ENCODE results near the gene PRPF38B.
"Not testable (repeated sequence)": the region's sequence is repeated elsewhere in the genome, so short reads cannot be mapped to it uniquely, and the experiment has no call there.

PRPF38B gene

DNA sequence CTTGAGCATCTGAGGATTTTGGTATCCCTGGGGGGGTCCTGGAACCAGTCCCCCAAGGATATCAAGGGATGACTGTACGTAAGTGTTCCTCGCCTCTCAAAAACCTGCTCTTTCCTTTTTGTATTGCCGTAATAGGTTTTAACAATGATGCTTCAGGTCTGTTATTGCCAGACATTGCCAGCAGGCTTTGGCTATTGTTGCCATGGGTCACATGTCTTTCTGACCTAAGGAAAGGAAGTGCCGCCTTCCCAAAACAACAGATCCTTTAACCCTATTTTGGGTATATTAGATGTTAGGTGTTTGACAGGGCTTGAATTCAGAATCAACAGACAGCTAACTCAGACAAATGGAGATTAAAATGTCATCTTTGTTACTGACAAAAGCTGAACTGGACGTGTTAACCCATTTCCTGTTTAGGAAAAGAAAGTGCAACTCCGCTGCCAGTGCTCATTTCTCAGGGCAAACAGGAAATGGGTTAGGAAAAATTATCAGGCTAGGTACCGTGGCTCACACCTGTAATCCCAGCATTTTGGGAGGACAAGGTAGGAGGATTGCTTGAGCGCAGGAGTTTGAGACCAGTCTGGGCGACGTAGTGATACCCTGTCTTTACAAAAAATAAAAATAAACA lies 12.4 kb upstream of the PRPF38B start:
- no peak for DNase-seq

DNA sequence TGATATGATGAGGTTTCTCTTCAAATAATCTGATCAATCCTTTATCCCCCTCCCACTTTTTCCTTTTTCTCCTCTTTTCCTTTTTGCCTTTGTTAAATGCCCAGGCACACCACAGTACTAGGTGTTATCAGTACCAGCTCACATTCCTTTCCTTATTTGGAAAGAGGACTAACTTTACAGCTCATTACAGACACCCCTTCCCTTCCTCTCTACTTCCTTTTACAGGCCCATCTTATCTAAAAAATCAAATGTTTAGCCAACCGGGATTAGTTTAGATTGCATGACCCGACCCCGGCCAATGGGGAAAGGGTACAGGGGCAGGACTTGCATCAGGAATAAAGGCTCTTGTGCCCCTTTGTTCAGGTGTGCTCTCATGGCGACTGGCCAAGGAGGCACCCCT lies 10.4 kb upstream of the PRPF38B start:
- DNase-seq, result not testable (repeated sequence)

DNA sequence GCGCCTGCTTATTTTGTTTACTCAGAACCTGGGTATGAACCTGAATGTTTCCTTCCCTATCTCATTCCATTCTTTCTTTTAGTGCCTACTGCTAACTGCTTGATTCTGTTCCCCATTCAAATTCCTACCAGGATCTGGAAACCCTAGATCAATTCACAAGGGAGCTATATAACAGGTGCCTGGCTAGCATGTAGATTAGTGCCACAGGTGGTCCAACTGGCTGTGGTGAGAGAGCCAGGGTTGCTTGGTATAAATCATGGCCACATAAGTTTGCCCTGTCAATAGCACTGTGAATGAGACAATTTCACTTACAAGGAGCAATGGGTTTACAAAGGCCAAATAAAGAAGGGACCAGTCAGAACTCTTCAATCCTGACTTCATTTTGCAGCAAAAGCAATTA lies 6.6 kb upstream of the PRPF38B start:
- no peak for DNase-seq

DNA sequence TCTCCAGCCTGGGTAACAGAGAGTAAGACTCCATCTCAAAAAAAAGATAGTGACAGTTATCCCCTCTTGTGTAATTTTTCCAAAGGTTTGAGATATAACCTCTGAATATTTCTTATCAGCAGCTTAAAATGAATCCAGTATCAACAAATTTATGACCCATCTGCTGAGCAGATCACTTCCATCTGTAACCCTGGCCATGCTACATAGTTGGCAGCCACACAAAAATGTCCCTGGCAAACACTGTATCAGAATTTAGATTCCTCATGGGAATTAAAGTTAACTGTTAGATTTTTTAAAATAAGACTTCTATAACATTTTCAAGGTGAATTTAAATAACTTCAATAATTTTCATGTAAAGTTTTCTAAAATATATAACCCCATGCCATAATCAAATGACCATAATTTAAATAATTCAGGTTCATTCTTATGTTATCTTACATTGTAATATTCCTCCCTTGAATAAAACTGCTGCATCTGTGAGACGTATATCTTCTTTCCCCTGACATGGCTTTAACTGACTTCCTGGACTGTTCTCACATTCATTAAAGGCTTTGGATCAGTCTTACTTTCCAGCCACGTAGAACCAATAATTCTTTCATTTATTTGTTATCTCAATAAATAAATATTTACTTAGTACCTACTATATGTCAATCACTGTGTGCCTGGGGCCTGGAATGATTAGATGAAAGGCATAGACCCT lies 5.3 kb upstream of the PRPF38B start:
- no peak for DNase-seq

DNA sequence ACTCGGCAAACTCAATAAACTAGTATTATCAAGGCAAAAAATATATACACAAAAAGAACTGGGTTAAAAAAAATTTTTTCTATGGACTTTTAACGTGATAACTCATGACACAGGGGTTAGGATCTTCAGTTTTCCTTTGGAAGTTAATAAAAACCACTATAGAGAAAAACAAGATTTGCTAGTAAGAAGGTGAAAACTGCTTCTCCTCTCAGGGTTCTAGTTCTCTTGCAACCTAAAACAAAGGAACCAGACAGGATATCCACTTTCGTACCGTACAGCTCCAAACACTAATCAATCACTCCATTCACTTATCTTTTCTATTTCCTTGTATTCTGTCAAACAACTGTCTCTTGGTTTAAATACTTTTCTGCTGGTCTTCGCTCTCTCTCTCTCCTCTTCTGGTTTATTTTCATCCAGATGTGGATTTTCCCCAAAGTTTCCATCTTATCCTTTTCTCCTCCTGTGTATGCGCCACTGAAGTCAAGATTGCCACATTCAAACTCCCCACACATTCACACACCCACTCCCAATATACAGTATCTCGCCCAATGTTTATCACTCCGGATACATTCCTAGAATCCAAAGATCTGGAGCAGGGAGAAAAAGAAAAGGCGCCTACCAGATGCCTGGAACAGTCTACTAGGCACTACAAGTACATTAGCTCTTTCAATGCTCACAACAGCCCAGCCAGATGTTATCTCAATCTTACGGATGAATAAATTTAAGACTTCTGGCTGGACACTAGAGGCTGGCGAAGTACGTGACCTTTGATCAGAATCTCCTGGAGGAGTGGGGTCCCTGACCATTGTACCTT lies 775 bp upstream of the PRPF38B start:
- no peak for DNase-seq

DNA sequence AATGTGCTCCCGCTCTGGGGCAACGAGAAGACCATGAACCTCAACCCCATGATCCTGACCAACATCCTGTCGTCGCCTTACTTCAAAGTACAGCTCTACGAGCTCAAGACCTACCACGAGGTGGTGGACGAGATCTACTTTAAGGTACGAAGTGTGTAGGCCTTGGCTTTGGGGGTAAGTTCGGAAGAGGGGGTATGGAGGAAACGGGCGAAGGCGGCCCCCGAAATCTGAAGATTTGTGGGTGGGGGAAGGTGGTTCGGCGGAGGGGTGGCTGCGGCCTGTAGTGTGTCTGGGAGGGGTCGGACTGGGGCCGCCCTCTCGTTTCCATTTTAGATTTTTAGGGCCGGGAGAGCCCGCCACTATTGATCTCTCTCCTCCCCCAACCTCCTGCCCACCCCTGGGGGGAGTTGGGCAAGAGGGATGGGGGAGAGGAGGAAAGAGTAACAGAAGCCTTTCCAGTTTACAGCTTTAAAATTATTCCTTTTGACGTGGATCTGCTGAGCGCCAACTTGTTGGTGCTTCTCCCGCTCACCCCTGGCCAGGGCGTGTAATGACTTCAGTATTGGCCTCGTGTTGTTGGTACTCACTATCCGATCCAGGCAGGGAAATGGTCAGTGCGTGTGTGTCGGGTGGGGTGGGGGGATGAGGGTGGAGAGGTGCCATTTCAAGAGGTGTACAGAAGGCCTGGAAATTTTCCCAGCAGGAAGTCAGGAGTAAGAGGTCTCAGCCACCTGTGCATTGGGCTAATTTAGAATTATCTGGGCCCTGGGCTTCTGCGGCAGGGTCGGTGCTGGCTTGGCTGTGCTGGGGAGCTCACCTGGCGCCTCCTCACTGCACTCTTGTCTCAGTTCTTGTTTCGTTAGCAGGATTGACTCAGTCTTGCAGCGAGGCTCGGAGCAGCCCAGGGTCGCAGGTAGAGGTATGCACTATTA lies 880 bp downstream of the PRPF38B start:
- peak; percentile 13 for DNase-seq

DNA sequence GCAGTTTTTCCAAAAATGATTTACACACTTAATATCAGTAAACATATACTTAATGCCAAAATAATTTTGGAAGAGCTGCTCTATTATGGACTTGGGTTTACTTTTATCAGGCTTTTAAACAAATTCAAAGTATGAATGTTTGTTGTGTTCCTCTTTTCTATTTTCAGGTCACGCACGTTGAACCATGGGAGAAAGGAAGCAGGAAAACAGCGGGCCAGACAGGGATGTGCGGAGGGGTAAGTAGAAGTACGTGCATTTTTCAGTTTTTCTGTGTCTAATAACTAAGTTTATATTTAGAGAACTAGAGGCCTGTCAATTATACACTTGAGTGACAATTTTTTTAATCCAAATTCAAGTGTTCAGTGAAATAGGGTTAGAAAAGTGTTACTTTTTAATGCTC lies 3.4 kb downstream of the PRPF38B start:
- DNase-seq, result no peak

DNA sequence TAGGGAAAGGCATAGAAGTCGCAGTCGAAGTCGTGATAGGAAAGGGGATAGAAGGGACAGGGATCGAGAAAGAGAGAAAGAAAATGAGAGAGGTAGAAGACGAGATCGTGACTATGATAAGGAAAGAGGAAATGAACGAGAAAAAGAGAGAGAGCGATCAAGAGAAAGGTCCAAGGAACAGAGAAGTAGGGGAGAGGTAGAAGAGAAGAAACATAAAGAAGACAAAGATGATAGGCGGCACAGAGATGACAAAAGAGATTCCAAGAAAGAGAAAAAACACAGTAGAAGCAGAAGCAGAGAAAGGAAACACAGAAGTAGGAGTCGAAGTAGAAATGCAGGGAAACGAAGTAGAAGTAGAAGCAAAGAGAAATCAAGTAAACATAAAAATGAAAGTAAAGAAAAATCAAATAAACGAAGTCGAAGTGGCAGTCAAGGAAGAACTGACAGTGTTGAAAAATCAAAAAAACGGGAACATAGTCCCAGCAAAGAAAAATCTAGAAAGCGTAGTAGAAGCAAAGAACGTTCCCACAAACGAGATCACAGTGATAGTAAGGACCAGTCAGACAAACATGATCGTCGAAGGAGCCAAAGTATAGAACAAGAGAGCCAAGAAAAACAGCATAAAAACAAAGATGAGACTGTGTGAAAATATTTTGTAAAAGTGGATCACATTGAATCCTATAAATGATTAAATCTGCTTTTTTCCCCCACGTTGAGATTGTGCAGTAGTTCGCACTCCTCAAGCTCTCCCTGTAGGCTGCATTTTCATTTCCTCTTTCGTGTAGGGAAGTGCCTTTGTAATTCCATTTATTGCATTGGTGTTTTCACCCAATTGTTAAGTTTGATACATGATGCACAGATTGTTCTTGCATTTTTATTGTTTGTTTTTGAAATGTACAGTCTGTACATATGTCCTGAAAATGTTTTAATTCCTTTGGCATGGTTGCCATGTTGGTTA lies 7.5 kb downstream of the PRPF38B start:
- no peak for DNase-seq

DNA sequence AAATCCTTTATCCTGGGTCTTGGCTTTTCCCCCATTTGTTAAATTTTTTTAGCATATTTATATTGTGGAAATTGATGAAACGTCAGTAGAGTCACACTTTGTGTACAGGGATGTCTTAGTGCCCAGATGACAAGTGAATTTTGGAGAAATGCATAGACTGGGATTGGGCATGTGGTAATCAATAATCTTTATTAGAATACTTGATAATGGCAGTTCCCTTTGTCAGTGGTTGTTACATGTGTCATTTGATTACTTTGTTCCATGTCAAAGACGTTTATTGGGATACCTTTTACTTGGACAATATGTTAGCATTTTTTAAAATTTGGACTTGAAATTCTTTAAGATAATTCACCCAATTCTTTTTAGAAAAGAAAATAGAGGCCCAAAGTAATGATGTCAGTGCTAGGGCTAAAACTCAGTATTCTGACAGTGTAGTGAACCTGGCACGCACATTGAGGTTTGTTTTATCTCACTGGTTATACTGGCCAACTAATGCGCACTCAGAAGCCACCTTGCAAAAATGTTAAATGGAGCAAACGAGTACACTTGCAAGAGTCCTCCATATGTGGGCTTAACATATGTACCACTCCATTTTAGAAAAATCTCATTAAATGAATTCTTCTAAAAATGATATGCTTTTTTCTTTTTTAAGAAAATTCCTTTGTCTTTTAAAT lies 9.2 kb downstream of the PRPF38B start:
- no peak for DNase-seq

DNA sequence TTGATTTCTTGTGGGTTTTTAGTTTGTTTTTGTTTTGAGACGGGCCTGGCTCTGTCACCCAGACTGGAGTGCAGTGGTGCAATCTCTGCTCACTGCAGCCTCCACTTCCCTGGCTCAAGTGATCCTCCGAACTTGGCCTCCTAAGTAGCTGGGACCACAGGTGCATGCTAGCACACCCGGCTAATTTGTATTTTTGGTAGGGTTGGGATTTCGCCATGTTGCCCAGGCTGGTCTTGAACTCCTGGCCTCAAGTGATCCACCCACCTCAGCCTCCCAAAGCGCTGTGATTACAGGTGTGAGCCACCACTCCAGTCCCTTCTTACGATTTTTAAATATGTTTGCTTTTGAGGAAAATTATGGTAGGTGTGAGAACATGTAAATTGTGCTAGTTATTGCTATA lies 10.0 kb downstream of the PRPF38B start:
- not testable (repeated sequence) for DNase-seq

DNA sequence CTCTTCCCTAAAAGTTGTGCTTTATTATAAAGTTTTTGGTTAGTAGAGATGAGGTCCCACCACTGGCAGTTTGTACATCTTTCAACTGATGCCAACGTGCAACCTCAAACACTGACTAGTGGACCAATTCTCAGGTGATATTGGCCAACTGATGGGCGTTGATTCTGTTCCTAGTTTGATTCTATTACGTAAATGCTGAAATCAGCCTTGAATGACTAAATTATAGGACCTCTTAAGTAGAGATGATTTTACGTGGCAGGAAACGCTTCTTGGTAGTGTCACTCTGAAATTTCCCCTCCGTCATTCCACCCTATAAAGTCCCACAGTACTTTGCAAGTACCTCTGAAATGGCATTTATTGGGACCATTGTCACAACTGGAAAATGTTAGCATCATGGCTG lies 11.8 kb downstream of the PRPF38B start:
- DNase-seq, result peak; percentile 12

DNA sequence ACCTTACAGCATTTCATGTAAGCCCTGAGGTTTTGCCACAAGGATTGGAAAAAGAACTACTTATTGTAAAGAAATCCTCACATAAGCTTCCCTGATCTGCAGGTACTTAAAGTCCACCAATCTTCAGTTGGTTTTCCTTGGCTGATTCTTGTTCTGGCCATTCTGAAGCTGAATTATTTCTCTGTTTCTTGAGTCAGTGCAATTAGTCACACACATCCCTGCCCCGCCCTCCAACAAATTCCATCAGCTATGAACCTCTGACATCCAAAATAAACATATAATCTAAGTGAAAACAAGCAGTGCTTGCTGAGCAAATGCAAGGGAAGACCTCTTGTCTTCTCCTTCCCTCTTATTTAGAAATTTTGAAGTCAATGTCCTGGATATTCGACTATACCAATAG lies 12.4 kb downstream of the PRPF38B start:
- no peak for DNase-seq

DNA sequence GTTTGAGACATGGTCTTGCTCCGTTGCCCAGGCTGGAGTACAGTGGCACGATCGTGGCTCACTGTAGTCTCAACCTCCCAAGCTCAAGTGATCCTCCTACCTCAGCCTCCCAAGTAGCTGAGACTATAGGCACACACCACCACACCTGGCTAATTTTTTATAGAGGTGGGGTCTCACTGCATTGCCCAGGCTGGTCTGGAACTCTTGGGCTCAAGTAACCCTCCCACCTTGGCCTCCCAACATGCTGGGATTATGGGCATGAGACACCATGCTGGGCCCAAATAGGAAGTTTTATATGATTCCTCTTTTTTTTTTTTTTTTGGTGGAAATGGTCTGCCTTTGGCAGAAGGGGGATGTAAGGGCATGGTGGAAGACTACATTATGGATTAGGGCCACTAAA lies 14.5 kb downstream of the PRPF38B start:
- DNase-seq, result no peak

DNA sequence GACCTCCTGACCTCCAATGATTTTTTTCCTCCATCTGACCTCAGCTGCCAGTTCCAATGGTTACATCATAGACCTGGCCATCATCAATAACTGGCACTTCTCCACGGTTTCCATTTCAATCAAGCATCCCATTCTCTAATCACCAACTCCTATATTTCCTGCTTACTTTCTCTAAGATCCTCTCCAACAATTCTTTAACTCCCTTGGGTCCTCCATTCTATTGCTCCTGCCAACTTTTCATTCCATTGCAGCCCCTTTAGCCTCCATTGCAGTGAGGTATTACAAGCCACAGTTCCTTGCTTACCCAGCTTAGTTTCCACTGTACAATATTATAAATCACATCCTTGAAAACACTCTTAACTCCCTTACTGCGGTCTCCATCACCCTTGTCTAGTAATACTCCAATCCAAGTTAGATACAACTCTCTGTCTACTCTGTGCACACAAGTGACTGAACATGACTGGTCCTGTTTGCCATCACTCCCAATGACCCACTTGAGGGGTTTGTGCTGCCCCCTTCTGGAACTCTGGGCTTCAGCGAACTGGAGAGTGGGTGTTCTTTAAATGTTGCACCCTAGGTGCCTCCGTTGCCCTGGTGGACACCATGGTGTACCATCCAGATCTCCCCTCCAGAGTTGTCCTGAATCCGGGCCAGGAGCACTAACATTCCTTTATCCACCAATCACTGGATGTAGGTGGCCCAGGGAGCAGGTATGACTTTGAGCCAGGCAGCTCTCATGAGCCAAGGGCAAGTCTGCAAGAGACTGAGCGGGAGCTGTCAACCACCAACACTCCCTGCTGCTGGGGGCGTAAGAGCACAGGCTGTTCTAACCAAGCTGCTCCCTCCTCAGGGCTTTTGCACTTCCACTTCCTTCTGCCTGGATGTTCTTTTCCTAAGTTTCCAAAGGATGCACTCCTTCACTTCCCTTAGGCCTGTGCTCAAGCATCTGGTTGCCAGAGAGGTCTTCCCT lies 16.9 kb downstream of the PRPF38B start:
- peak; percentile 53 for DNase-seq

DNA sequence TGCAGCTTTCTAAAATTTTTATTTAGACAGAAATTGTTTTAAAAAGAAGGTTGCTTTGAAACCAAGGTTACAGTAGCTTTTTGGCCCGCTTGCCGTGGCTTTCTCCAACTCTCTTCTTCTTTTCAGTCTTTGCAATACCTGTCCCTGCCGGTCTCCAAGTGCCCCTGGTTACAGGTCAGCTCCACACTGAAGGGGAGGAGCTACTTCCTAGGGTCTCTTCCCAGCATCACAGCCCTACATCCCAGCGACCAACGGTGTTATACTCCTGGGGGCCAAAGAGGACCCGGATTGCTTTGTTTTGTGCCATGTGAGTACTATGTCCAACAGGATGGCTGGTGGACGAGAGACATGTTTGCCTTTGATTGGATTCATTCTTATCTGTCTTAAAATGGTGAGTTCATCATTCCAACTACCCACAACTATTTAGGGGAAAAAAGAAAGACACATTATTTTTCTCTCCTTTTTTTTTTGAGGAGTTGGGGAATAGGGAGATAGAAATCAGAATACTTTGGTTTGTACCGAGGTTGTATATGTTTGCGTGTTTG lies 20.6 kb downstream of the PRPF38B start, which contains the start of gene FNDC7:
TSS of gene FNDC7 (plus strand) at position 303 of the 545 bp plus-strand sequence. CDS start at position 329, 26 bp downstream.
- DNase-seq, result no peak

DNA sequence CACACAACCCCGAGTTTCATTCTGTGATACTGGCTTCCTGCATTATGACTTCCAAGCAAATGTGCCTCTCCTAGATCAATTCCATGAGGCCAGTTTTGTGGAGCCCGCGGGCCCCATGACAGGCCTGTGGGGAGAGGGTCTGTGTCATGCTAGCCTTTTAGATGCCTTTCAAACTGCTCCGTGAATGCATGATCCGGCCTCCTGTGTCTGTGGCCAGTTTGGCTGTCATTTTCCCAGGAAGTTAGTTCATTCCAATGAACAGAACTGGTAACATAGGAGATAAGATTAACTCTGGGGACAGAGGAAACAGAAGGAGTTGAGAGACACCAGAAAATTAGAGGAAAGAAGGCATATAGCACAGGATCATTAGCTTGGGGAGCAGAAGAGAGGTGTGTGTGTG lies 23.8 kb downstream of the PRPF38B start:
- DNase-seq, result no peak

DNA sequence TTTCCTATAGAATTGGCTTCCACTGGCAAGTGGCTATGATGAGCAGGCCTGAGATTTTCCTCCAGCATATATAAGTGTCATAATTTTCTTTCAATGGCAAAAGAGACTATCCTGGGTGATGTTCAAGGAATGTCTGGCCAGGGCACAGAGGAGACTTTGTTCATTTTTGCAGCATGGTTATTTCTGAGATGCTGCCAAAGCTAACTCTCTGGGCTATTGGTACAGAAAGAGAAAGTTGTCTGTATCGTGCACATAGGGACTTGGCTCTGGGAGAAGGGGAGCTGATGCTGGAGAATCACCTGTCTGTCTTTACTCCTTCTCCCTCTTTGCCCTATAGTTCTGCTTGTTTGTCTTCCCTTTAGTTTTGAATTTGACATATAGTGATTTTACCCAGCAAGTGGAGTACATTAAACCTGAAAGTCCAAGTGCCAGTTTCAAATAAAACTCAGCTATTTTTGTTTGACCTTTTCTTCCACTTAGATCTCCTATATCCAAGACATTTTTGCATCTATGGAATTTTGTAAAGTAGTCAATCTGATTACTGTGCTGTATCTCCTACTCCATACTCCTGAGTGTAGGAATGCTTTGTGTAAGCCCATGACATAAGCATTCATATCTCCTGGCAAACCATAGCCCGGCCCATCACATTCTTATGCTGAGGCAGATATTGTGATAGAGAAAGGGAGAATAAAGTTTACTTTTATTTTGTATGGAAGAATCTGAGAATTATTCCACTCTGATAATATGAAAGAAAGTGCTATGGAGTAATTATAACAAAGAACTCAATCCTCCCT lies 24.5 kb downstream of the PRPF38B start:
- DNase-seq, result no peak

DNA sequence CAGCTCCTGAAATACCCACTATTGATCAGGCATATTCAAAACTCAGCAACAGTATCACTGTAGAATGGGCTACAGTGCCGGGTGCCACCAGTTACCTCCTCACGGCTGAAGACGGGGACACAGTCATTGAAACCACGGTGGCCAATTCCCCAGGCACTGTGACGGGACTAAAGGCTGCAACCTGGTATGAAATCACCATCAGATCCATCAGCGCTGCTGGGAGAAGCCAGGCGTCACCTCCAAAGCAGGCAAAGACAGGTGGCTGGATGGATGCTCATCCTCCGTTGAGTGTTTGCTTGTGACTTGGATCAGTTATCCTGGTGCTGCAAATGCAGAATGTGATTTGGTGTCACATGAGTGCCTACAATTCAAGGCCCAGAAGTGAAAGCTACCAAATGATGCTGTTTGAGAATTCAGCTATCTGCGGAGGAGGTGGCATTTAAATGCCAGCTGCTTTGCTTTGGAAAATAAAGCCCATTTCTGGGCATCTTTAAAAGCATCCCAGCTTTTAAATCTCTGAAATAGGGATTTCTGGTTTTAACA lies 25.7 kb downstream of the PRPF38B start:
- no peak for DNase-seq

All from T-helper 9 cell (primary cell).